DND-41 (cell line): ENCODE results near the gene LRIT3.

Experiments
- EZH2 ChIP-seq: IDR thresholded peaks from 3 replicates; pipeline ENCODE4 v1.6.1; 2012; ENCODE audit warnings: borderline replicate concordance, low read depth, mild to moderate bottlenecking, moderate library complexity, low read length, inconsistent platforms; ENCODE audit not compliant: severe bottlenecking
- TF ChIP-seq, protein P1 (sequence below): IDR thresholded peaks from 2 replicates; pipeline ENCODE4 v1.5.1; 2012; ENCODE audit warnings: borderline replicate concordance, low read length, moderate library complexity, mild to moderate bottlenecking; ENCODE audit not compliant: poor library complexity, severe bottlenecking; ENCODE audit errors: extremely low read depth

DNA sequence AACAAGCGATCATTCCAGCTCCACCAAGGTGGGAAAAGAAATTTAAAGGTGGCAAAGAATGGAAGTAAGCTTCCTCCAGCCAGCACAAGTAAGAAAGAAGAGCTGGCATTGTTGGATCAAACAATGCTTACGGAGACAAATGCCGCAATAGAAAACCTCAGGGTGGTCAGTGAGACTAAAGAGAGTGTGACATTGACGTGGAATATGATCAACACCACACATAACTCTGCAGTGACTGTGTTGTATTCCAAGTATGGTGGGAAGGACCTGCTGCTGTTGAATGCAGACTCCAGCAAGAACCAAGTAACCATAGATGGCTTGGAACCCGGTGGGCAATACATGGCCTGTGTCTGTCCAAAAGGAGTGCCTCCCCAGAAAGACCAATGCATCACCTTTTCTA is 22.2 kb downstream of the LRIT3 start:
- TF ChIP-seq, protein P1, sequence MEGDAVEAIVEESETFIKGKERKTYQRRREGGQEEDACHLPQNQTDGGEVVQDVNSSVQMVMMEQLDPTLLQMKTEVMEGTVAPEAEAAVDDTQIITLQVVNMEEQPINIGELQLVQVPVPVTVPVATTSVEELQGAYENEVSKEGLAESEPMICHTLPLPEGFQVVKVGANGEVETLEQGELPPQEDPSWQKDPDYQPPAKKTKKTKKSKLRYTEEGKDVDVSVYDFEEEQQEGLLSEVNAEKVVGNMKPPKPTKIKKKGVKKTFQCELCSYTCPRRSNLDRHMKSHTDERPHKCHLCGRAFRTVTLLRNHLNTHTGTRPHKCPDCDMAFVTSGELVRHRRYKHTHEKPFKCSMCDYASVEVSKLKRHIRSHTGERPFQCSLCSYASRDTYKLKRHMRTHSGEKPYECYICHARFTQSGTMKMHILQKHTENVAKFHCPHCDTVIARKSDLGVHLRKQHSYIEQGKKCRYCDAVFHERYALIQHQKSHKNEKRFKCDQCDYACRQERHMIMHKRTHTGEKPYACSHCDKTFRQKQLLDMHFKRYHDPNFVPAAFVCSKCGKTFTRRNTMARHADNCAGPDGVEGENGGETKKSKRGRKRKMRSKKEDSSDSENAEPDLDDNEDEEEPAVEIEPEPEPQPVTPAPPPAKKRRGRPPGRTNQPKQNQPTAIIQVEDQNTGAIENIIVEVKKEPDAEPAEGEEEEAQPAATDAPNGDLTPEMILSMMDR = no peak
- TF ChIP-seq EZH2 = no peak
